Measurements from ENCODE around the gene RABGAP1L.

GRCh38 chr1:174535207-174535606, 375.9 kb downstream of the RABGAP1L start:
- TF ChIP-seq CTCF (IDR thresholded peaks at IDR 0.05) = no peak
- no peak for TF ChIP-seq POLR2A (IDR thresholded peaks at IDR 0.05)

Measured in Peyer's patch (tissue), 4 donors.